KMS-11 (cell line): ENCODE measurements around the gene PRRC2C.

Source experiments
- H2AFZ ChIP-seq: fragments of 200-600 bp; sonication (generic); 2 replicates; pipeline ENCODE4 v1.6.1; 2016; ENCODE audit warnings: antibody characterized with exemption, mixed run types, low read depth
- H3K27ac ChIP-seq: fragments of 200-600 bp; sonication (generic); 2 replicates; pipeline ENCODE4 v1.6.1; 2016; ENCODE audit warnings: mild to moderate bottlenecking, mixed run types
- H3K27me3 ChIP-seq: fragments of 200-600 bp; sonication (generic); 2 replicates; pipeline ENCODE4 v1.6.1; 2017; ENCODE audit warnings: mild to moderate bottlenecking, low read depth, mixed run types, moderate library complexity; ENCODE audit not compliant: insufficient read depth
- H3K36me3 ChIP-seq: fragments of 200-600 bp; sonication (generic); 2 replicates; pipeline ENCODE4 v1.6.1; 2017; ENCODE audit warnings: mild to moderate bottlenecking, mixed run types; ENCODE audit not compliant: insufficient read depth
- H3K4me1 ChIP-seq: fragments of 200-600 bp; sonication (generic); 2 replicates; pipeline ENCODE4 v1.6.1; 2016; ENCODE audit warnings: mild to moderate bottlenecking, low read depth, mixed run types; ENCODE audit not compliant: poor library complexity, severe bottlenecking
- H3K4me2 ChIP-seq: fragments of 200-600 bp; sonication (generic); 2 replicates; pipeline ENCODE4 v1.7.0; 2016; ENCODE audit warnings: mild to moderate bottlenecking, mixed run types
- H3K4me3 ChIP-seq: fragments of 200-600 bp; sonication (generic); IDR thresholded peaks from 2 replicates; pipeline ENCODE4 v1.6.1; 2017; ENCODE audit warnings: low read depth, low read length, mixed read lengths; ENCODE audit not compliant: insufficient read depth
- H3K79me2 ChIP-seq: fragments of 200-600 bp; sonication (generic); 2 replicates; pipeline ENCODE4 v1.6.1; 2016; ENCODE audit warnings: low read depth, mixed run types; ENCODE audit not compliant: insufficient read depth
- H3K9ac ChIP-seq: fragments of 200-600 bp; sonication (generic); 2 replicates; pipeline ENCODE4 v1.6.1; 2016; ENCODE audit warnings: mild to moderate bottlenecking, mixed run types
- H4K20me1 ChIP-seq: fragments of 200-600 bp; sonication (generic); 2 replicates; pipeline ENCODE4 v1.6.1; 2016; ENCODE audit warnings: mild to moderate bottlenecking, mixed run types; ENCODE audit not compliant: insufficient read depth
- TF ChIP-seq, protein P1 (sequence below): fragments of 200-600 bp; sonication (generic); conservative IDR thresholded peaks from 2 replicates; pipeline ENCODE4 v1.6.1; 2017; ENCODE audit warnings: low read depth, mild to moderate bottlenecking, antibody characterized with exemption, low read length, moderate library complexity, mixed read lengths

PRRC2C gene

GRCh38 chr1:171487038-171487437 is 1.7 kb downstream of the PRRC2C start:
- peak overlapping the region; percentile 1; the same call in 1 of the 2 replicates for H3K27ac ChIP-seq
- peak overlapping the region; percentile 91 for H3K4me2 ChIP-seq
- H3K79me2 ChIP-seq: peaks cover 67% of the 10 kb centered on the region
- H2AFZ ChIP-seq: no peak overlapping the region
- H3K4me3 ChIP-seq: peak overlapping the region; percentile 92
- TF ChIP-seq, protein P1, sequence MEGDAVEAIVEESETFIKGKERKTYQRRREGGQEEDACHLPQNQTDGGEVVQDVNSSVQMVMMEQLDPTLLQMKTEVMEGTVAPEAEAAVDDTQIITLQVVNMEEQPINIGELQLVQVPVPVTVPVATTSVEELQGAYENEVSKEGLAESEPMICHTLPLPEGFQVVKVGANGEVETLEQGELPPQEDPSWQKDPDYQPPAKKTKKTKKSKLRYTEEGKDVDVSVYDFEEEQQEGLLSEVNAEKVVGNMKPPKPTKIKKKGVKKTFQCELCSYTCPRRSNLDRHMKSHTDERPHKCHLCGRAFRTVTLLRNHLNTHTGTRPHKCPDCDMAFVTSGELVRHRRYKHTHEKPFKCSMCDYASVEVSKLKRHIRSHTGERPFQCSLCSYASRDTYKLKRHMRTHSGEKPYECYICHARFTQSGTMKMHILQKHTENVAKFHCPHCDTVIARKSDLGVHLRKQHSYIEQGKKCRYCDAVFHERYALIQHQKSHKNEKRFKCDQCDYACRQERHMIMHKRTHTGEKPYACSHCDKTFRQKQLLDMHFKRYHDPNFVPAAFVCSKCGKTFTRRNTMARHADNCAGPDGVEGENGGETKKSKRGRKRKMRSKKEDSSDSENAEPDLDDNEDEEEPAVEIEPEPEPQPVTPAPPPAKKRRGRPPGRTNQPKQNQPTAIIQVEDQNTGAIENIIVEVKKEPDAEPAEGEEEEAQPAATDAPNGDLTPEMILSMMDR: no peak
- H3K9ac ChIP-seq: peak overlapping the region; percentile 99; the same call in 1 of the 2 replicates
- H3K36me3 ChIP-seq: peaks cover 5% of the 10 kb centered on the region; the same call in 1 of the 2 replicates
- H4K20me1 ChIP-seq: peaks cover 59% of the 10 kb centered on the region
- no peaks in the 10 kb centered on the region for H3K27me3 ChIP-seq
- peaks cover 61% of the 10 kb centered on the region for H3K4me1 ChIP-seq

DNA sequence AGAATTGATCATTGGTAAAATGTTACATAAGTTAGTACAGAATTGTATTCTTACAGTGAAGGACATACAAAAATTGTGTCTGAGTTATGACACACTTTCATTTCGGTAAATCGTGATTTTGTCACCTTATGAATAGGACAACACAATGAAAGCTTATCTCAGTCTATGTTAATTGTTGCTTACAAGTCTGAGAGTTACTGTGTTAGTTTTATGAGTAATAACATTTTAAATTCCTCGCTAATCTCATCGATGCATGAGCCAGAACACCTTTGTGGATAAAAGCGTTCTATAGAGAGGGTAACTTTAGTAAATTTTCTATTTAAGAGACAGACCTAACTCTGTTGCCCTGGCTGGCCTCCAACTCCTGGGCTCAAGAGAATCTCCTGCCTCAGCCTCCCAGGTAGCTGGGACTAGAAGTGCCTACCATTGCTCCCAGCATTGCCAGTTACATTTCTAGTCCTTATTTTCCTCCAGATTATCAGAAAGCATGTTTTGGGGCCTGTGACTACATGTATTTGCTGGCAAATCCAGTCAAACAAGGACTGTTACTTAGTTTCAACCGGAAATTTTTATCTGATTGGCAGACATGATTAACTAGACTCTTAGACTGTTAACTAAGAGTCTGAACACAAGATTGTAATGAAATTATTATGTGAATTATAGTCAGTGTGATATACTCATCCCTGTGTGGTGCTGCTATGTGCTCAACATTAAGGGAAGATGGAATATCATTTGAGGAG is 3.0 kb downstream of the PRRC2C start:
- no peaks in the 10 kb centered on the region for H3K27me3 ChIP-seq
- no peak overlapping the region for H3K4me3 ChIP-seq
- peaks cover 8% of the 10 kb centered on the region; the same call in 1 of the 2 replicates for H3K36me3 ChIP-seq
- TF ChIP-seq, protein P1: no peak
- peak overlapping the region; percentile 91; the same call in 1 of the 2 replicates for H3K4me2 ChIP-seq
- no peak overlapping the region for H3K27ac ChIP-seq
- peaks cover 80% of the 10 kb centered on the region for H3K79me2 ChIP-seq
- peaks cover 71% of the 10 kb centered on the region for H4K20me1 ChIP-seq
- peaks cover 74% of the 10 kb centered on the region for H3K4me1 ChIP-seq
- no peak overlapping the region for H2AFZ ChIP-seq
- H3K9ac ChIP-seq: no peak overlapping the region

DNA sequence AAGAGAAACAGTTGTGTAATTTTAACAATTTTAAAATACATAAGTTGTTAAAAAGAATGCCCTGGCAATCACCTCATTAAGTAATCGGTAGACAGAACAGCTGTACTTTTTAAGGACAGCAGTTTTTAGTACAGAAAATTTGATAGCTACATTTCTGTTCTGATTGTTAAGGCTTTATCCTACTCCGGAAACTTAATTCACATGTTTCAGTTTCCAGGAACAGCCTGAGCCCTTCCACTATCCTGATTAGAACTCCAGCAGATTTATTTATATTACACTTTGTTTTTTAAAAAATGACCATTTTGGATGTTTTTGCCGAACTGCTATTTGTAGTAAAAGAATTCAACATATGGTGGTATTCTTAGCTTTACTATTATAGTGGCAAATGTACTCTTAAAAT is 8.7 kb downstream of the PRRC2C start:
- H3K4me3 ChIP-seq: no peak overlapping the region
- no peak overlapping the region for H2AFZ ChIP-seq
- peaks cover 99% of the 10 kb centered on the region for H3K79me2 ChIP-seq
- no peak overlapping the region for H3K4me2 ChIP-seq
- TF ChIP-seq, protein P1: no peak
- H3K27ac ChIP-seq: no peak overlapping the region
- no peak overlapping the region for H3K9ac ChIP-seq
- H3K4me1 ChIP-seq: peaks cover 79% of the 10 kb centered on the region
- H4K20me1 ChIP-seq: peaks cover 90% of the 10 kb centered on the region
- no peaks in the 10 kb centered on the region for H3K27me3 ChIP-seq
- peaks cover 8% of the 10 kb centered on the region; the same call in 1 of the 2 replicates for H3K36me3 ChIP-seq

GRCh38 chr1:171495444-171495843 is 10.1 kb downstream of the PRRC2C start:
- H4K20me1 ChIP-seq: peaks cover 90% of the 10 kb centered on the region
- H3K79me2 ChIP-seq: peaks cover 99% of the 10 kb centered on the region
- peaks cover 79% of the 10 kb centered on the region for H3K4me1 ChIP-seq
- H2AFZ ChIP-seq: no peak overlapping the region
- no peak overlapping the region for H3K4me2 ChIP-seq
- no peak overlapping the region for H3K27ac ChIP-seq
- H3K9ac ChIP-seq: no peak overlapping the region
- H3K27me3 ChIP-seq: no peaks in the 10 kb centered on the region
- TF ChIP-seq, protein P1: no peak
- no peak overlapping the region for H3K4me3 ChIP-seq
- peaks cover 8% of the 10 kb centered on the region; the same call in 1 of the 2 replicates for H3K36me3 ChIP-seq
